Measurements from ENCODE around the gene UMODL1. TPM values are rescaled to one million over a fixed set of nuclear protein-coding genes. Genes with fewer than 3 reads are reported as not detected.

UMODL1 gene
- total RNA-seq, 5 donors from 2014 or later (not counting 1 experiment from before 2014, with no cell fraction given): 0.16 to 0.99 (median 0.82) TPM

DNA sequence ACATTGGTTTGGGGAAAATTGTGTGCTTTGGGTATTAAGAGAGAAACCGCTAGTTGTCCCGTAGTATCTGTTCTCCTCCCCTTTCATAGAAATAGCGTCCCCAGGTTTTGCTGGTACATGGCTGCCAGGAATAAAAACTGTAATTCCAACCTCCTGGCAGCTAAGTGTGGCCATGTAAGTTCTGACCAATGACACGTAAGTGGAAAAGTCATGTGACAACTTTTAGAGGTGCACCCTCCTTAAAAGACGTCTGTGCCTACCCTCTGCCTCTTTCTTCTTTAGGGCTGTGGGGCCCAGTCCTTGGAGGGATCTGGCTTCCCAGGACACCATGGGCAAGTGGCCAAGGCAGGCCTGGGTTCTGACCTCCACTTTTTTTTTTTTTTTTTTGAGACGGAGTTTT is 59.3 kb downstream of the UMODL1 start:
- Mint-ChIP-seq H3K4me1 (peaks cover 3 to 5% (median 4%) of the 10 kb centered on the region in 3 donors), H3K27me3 (peaks cover 0 to 5% of the 10 kb centered on the region in 2 donors), H3K27ac (no peak overlapping the region), H3K36me3 (no peaks in the 10 kb centered on the region), H3K4me3 (no peak overlapping the region), H3K9me3 (no peaks in the 10 kb centered on the region)
- H3K4me1 ChIP-seq (ENCODE audit: control insufficient read depth in 1 of 2, extremely low read depth in 1 of 2, insufficient read depth in 2 of 2, low read length in 2 of 2): peaks cover 0 to 5% of the 10 kb centered on the region in 2 experiments
- no peak overlapping the region for H3K4me3 ChIP-seq (ENCODE audit: control insufficient read depth in 1 of 2, extremely low read depth in 1 of 2, low read length in 1 of 2)
- no peaks in the 10 kb centered on the region for H3K9me3 ChIP-seq
- no peaks in the 10 kb centered on the region for H3K36me3 ChIP-seq (ENCODE audit: control insufficient read depth in 2 of 2, extremely low read depth in 1 of 2, insufficient read depth in 1 of 2, low read length in 1 of 2)
- WGBS (ENCODE audit: insufficient coverage): 75% methylated on average over 2 of the region's 6 CpGs
- no peak for ATAC-seq (replicated peaks in 1 of 4)
- ChIA-PET POLR2A (no interaction called here), CTCF (interaction anchor here (0.8 to 1.3 kb wide), 2 partner anchors 13 kb away, joined by 3 to 4 read pairs; no protein-coding TSS in a partner anchor)
- DNase-seq: no peak
- no peak overlapping the region for H3K27ac ChIP-seq (ENCODE audit: low read length)
- H3K27me3 ChIP-seq (replicated peaks in 1 of 2; ENCODE audit: control insufficient read depth in 2 of 2, extremely low read depth in 1 of 2, insufficient read depth in 2 of 2, low read length in 1 of 2): peaks cover 0 to 27% of the 10 kb centered on the region in 2 experiments

DNA sequence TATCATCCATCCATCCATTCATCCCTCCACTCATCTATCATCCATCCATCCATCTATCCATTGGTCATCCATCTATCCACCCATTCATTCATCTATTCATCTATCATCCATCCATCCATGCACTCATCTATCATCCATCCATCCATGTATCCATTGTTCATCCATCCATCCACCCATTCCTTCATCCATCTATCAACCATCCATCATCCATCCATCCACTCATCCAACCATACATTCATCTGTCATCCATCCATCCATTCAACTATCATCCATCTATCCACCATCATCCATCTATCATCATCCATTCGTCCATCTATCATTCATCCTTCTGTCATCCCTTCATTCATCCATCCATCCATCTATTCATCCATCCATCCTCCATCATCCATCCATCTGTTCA is 61.1 kb downstream of the UMODL1 start:
- POLR2A ChIA-PET: no interaction called here
- Histone ChIP-seq H3K27me3 (replicated peaks in 1 of 2; ENCODE audit: control insufficient read depth in 2 of 2, extremely low read depth in 1 of 2, insufficient read depth in 2 of 2, low read length in 1 of 2) (peaks cover 0 to 10% of the 10 kb centered on the region in 2 experiments), H3K4me1 (ENCODE audit: control insufficient read depth in 1 of 2, extremely low read depth in 1 of 2, insufficient read depth in 2 of 2, low read length in 2 of 2) (peaks cover 0 to under 1% of the 10 kb centered on the region in 2 experiments), H3K9me3 (no peaks in the 10 kb centered on the region), H3K4me3 (ENCODE audit: control insufficient read depth in 1 of 2, extremely low read depth in 1 of 2, low read length in 1 of 2) (no peak overlapping the region), H3K27ac (ENCODE audit: low read length) (no peak overlapping the region), H3K36me3 (ENCODE audit: control insufficient read depth in 2 of 2, extremely low read depth in 1 of 2, insufficient read depth in 1 of 2, low read length in 1 of 2) (no peaks in the 10 kb centered on the region)
- Mint-ChIP-seq H3K27ac (no peak overlapping the region), H3K9me3 (no peaks in the 10 kb centered on the region), H3K36me3 (no peaks in the 10 kb centered on the region), H3K4me1 (peaks cover 3 to 5% (median 4%) of the 10 kb centered on the region in 3 donors), H3K4me3 (no peak overlapping the region), H3K27me3 (no peaks in the 10 kb centered on the region)
- DNase-seq: no peak
- WGBS (ENCODE audit: insufficient coverage): 0% methylated on average over 1 of the region's 1 CpG
- CTCF ChIA-PET: interaction anchor here in 1 of 2 donors (0.5 kb wide), 1 partner anchor 756 kb away, joined by 3 read pairs; no protein-coding TSS in a partner anchor
- ATAC-seq (replicated peaks in 1 of 4): no peak

DNA sequence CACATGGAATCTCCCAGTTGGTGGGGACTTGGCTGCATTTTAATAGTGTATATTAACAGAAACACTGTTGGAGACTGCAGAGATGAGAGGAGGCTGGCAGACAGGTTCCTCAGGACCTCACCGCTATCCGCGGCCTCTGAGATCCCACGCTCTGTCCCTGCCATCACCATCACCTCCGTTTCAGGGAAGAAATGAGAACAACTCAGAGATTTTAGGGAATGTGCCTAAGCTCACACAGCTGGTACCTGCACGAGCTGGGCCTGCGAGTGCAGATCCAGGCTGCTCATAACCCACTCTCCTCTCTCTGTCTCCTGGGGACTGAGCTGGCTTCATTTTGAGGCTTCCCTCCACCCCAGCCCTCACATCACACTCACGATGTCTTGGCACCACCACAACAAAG is 62.0 kb downstream of the UMODL1 start:
- Histone ChIP-seq H3K4me1 (ENCODE audit: control insufficient read depth in 1 of 2, extremely low read depth in 1 of 2, insufficient read depth in 2 of 2, low read length in 2 of 2) (peaks cover 0 to 2% of the 10 kb centered on the region in 2 experiments), H3K27me3 (replicated peaks in 1 of 2; ENCODE audit: control insufficient read depth in 2 of 2, extremely low read depth in 1 of 2, insufficient read depth in 2 of 2, low read length in 1 of 2) (peaks cover 0 to 5% of the 10 kb centered on the region in 2 experiments), H3K27ac (ENCODE audit: low read length) (no peak overlapping the region), H3K36me3 (ENCODE audit: control insufficient read depth in 2 of 2, extremely low read depth in 1 of 2, insufficient read depth in 1 of 2, low read length in 1 of 2) (no peaks in the 10 kb centered on the region), H3K4me3 (ENCODE audit: control insufficient read depth in 1 of 2, extremely low read depth in 1 of 2, low read length in 1 of 2) (no peak overlapping the region), H3K9me3 (no peaks in the 10 kb centered on the region)
- Mint-ChIP-seq H3K27ac (no peak overlapping the region), H3K27me3 (no peaks in the 10 kb centered on the region), H3K9me3 (no peaks in the 10 kb centered on the region), H3K4me1 (peaks cover 5 to 6% (median 6%) of the 10 kb centered on the region in 3 donors), H3K4me3 (no peak overlapping the region), H3K36me3 (no peaks in the 10 kb centered on the region)
- CTCF ChIA-PET: no interaction called here
- 83% methylated on average over 8 of the region's 8 CpGs for whole genome bisulfite sequencing (ENCODE audit: insufficient coverage)
- no peak for ATAC-seq (replicated peaks in 1 of 4)
- DNase-seq: no peak
- POLR2A ChIA-PET: no interaction called here

DNA sequence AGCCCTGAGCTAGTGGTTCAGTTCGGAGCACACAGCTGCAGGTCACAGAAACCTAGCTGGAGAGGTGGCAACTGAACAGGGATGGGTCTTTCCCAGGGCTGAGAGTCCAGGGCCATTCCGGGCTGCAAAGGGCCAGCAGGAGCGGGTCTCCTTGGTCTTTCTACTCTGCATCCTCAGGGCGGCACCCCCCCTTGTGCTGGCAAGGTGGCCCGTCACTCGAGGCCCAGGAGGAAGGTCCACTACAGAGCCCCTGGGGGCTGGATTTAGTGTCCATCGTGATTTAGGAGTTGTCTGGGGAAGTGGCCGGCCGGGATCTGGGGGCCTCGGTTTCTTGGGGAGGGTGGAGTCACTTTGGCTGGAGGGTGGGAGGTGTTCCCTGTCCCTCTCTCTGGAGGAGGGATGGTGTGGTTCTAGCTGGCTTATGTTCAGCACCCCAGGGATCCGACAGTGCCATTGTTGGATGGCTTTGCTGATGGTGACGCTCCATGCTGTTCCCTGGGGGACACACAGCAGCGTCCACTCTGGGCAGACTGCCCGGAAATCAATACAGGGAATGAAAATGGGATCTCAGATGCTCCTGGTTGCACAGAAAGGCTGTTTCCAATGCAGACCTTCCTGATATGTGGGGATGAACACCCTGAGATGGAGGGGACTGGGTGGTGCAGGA is 64.4 kb downstream of the UMODL1 start:
- H3K36me3 Mint-ChIP-seq: no peaks in the 10 kb centered on the region
- H3K4me3 Mint-ChIP-seq: no peak overlapping the region
- CTCF ChIA-PET: no interaction called here
- peaks cover 0 to 3% (median 2%) of the 10 kb centered on the region in 3 donors for H3K4me1 Mint-ChIP-seq
- H3K27me3 Mint-ChIP-seq: peaks cover 0 to 3% of the 10 kb centered on the region in 2 donors
- POLR2A ChIA-PET: no interaction called here
- Histone ChIP-seq H3K27ac (ENCODE audit: low read length) (no peak overlapping the region), H3K4me3 (ENCODE audit: control insufficient read depth in 1 of 2, extremely low read depth in 1 of 2, low read length in 1 of 2) (no peak overlapping the region), H3K9me3 (no peaks in the 10 kb centered on the region), H3K36me3 (ENCODE audit: control insufficient read depth in 2 of 2, extremely low read depth in 1 of 2, insufficient read depth in 1 of 2, low read length in 1 of 2) (no peaks in the 10 kb centered on the region), H3K4me1 (ENCODE audit: control insufficient read depth in 1 of 2, extremely low read depth in 1 of 2, insufficient read depth in 2 of 2, low read length in 2 of 2) (peaks cover 0 to 2% of the 10 kb centered on the region in 2 experiments), H3K27me3 (replicated peaks in 1 of 2; ENCODE audit: control insufficient read depth in 2 of 2, extremely low read depth in 1 of 2, insufficient read depth in 2 of 2, low read length in 1 of 2) (peaks cover 0 to 12% of the 10 kb centered on the region in 2 experiments)
- DNase-seq (no peak), ATAC-seq (replicated peaks in 1 of 4) (no peak)
- WGBS (ENCODE audit: insufficient coverage): 80% methylated on average over 13 of the region's 14 CpGs
- no peaks in the 10 kb centered on the region for H3K9me3 Mint-ChIP-seq
- H3K27ac Mint-ChIP-seq: no peak overlapping the region

DNA sequence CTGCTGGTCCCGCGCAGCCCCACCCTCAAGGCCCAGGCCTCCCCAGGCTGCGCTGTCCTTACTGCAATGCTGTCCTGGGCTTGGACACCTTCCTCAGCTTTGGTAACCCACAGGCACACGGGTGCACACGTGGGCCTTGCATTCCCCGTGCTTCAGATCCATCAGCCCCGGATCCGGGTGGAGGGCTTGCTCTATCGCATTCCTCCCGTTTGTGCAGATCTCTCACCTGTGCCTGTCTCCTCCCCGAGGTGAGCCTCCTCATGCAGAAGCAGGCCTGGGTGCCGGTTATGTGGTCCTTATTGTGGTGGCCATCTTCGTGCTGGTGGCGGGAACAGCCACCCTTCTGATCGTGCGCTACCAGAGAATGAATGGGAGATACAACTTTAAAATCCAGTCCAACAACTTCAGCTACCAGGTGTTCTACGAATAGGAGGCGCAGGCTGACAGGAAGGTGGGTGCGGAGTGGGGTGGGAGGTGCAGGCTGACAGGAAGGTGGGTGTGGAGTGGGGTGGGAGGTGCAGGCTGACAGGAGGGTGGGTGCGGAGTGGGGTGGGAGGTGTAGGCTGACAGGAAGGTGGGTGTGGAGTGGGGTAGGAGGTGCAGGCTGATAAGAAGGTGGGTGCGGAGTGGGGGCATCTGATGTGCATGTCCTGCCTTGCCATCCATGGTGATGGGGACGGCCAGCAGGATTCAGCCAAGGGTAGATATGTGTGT is 66.2 kb downstream of the UMODL1 start:
- CTCF ChIA-PET: no interaction called here
- WGBS (ENCODE audit: insufficient coverage): 77% methylated on average over 16 of the region's 22 CpGs

DNA sequence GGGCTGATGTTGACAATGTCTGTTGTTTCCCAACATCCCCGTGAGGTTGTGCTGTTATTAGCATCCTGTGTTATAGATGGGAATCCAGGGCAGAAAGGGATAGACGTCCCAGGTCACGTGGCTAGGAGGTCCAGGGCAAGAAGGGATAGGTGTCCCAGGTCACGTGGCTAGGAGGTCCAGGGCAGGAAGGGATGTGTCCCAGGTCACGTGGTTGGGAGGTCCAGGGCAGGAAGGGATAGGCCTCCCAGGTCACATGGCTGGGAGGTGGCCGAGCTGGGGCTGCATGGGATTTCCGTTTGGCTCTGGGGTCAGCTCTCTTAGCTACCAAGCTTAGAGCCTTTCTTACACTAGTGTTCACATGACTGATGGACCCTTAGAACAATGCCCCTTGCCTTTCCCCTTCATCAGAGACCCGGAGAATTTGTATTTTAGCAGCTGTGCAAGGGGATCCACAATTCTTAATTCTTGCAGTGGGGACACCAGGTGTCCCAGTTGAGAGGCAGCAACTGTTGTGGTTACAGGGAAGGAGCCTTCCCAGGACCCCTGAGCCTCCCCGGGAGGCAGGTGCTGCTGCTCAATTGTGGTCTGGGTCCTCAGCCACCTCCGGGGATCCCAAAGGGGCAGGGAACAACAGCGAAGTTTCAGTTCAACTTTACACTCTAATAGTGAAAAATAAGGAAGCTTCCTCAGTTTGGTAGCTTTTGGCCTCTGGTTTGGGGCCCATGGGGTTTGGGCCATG is 69.2 kb downstream of the UMODL1 start:
- POLR2A ChIA-PET: no interaction called here
- Histone ChIP-seq H3K27ac (ENCODE audit: low read length) (no peak overlapping the region), H3K27me3 (replicated peaks in 1 of 2; ENCODE audit: control insufficient read depth in 2 of 2, extremely low read depth in 1 of 2, insufficient read depth in 2 of 2, low read length in 1 of 2) (peaks cover 0 to 24% of the 10 kb centered on the region in 2 experiments), H3K9me3 (no peaks in the 10 kb centered on the region), H3K36me3 (ENCODE audit: control insufficient read depth in 2 of 2, extremely low read depth in 1 of 2, insufficient read depth in 1 of 2, low read length in 1 of 2) (no peaks in the 10 kb centered on the region), H3K4me3 (ENCODE audit: control insufficient read depth in 1 of 2, extremely low read depth in 1 of 2, low read length in 1 of 2) (no peak overlapping the region), H3K4me1 (ENCODE audit: control insufficient read depth in 1 of 2, extremely low read depth in 1 of 2, insufficient read depth in 2 of 2, low read length in 2 of 2) (peaks cover 2% of the 10 kb centered on the region in 2 experiments)
- WGBS (ENCODE audit: insufficient coverage): 63% methylated on average over 6 of the region's 11 CpGs
- no peak for ATAC-seq (replicated peaks in 1 of 4)
- CTCF ChIA-PET: no interaction called here
- H3K4me3 Mint-ChIP-seq: no peak overlapping the region
- peaks cover 3 to 5% (median 3%) of the 10 kb centered on the region in 3 donors for H3K4me1 Mint-ChIP-seq
- H3K27ac Mint-ChIP-seq: no peak overlapping the region
- DNase-seq: no peak
- H3K27me3 Mint-ChIP-seq: peaks cover 0 to 11% of the 10 kb centered on the region in 2 donors
- H3K36me3 Mint-ChIP-seq: no peaks in the 10 kb centered on the region
- H3K9me3 Mint-ChIP-seq: no peaks in the 10 kb centered on the region

More for the DNA sequence above, 66.2 kb downstream of the UMODL1 start:
- Histone ChIP-seq H3K27me3 (replicated peaks in 1 of 2; ENCODE audit: control insufficient read depth in 2 of 2, extremely low read depth in 1 of 2, insufficient read depth in 2 of 2, low read length in 1 of 2) (peaks cover 0 to 24% of the 10 kb centered on the region in 2 experiments), H3K4me3 (ENCODE audit: control insufficient read depth in 1 of 2, extremely low read depth in 1 of 2, low read length in 1 of 2) (no peak overlapping the region), H3K27ac (ENCODE audit: low read length) (no peak overlapping the region), H3K36me3 (ENCODE audit: control insufficient read depth in 2 of 2, extremely low read depth in 1 of 2, insufficient read depth in 1 of 2, low read length in 1 of 2) (no peaks in the 10 kb centered on the region), H3K4me1 (ENCODE audit: control insufficient read depth in 1 of 2, extremely low read depth in 1 of 2, insufficient read depth in 2 of 2, low read length in 2 of 2) (peaks cover 0 to 2% of the 10 kb centered on the region in 2 experiments), H3K9me3 (no peaks in the 10 kb centered on the region)
- no peak overlapping the region for H3K27ac Mint-ChIP-seq
- no peaks in the 10 kb centered on the region for H3K36me3 Mint-ChIP-seq
- H3K9me3 Mint-ChIP-seq: no peaks in the 10 kb centered on the region
- DNase-seq (peak in 2 of 35 experiments; percentile 11 to 35), ATAC-seq (replicated peaks in 1 of 4) (peak in 3 of 4 experiments; percentile 20 to 48 (median 43))
- H3K4me3 Mint-ChIP-seq: peak overlapping the region in 1 of 3 donors; percentile 19
- POLR2A ChIA-PET: no interaction called here
- peaks cover 0 to 7% of the 10 kb centered on the region in 2 donors for H3K27me3 Mint-ChIP-seq
- peaks cover 0 to 3% (median 2%) of the 10 kb centered on the region in 3 donors for H3K4me1 Mint-ChIP-seq

Data from T-cell (primary cell).